Kidney epithelial cell (primary cell): Measurements from ENCODE around the gene ADD1. TPM values are rescaled to one million over a fixed set of nuclear protein-coding genes. Genes with fewer than 3 reads are reported as not detected.
"Not testable (repeated sequence)": the region's sequence is repeated elsewhere in the genome, so short reads cannot be mapped to it uniquely, and the experiment has no call there.

Experiments
- DNase-seq: peaks from one replicate; pipeline ENCODE4 v3.0.0-alpha.2; 2010; ENCODE audit warnings: low read depth
- H3K27me3 ChIP-seq: 2 replicates; pipeline ENCODE4 v1.6.0; 2011; ENCODE audit warnings: low read length; ENCODE audit not compliant: control insufficient read depth, insufficient read depth
- H3K36me3 ChIP-seq: 2 replicates; pipeline ENCODE4 v1.5.1; 2011; ENCODE audit warnings: low read length; ENCODE audit not compliant: control insufficient read depth, insufficient read depth
- H3K4me3 ChIP-seq: 2 replicates; pipeline ENCODE4 v1.5.1; 2011; ENCODE audit warnings: low read depth, mild to moderate bottlenecking, control low read depth, low read length
- CTCF ChIP-seq: IDR thresholded peaks from 2 replicates; pipeline ENCODE4 v1.5.1; 2011; ENCODE audit warnings: mild to moderate bottlenecking, moderate library complexity, low read length, control low read depth, inconsistent platforms; ENCODE audit not compliant: insufficient read depth, poor library complexity, severe bottlenecking
- total RNA-seq: library from RNA; depleted of rRNA; stranded (reverse); fragments of >200 nt; gene quantifications from 2 replicates; pipeline ENCODE4 v1.2.3, GENCODE V29; 2015

Gene ADD1
- total RNA-seq, 1 donor from 2014 or later, result 132 TPM

- H3K36me3 ChIP-seq, result peaks cover 15% of the 10 kb centered on the region
- no peak for TF ChIP-seq CTCF
- H3K27me3 ChIP-seq, result no peaks in the 10 kb centered on the region
- no peak overlapping the region for H3K4me3 ChIP-seq
- DNase-seq, result no peak
Measured at GRCh38 chr4:2937146-2937857, 93.7 kb downstream of the ADD1 start.

GRCh38 chr4:2937986-2938385 is 94.3 kb downstream of the ADD1 start:
- Histone ChIP-seq H3K36me3 (peaks cover 14% of the 10 kb centered on the region), H3K27me3 (no peaks in the 10 kb centered on the region), H3K4me3 (no peak overlapping the region)
- no peak for DNase-seq
- TF ChIP-seq CTCF, result no peak

- not testable (repeated sequence) for DNase-seq, H3K27me3 ChIP-seq, H3K4me3 ChIP-seq
- H3K36me3 ChIP-seq, result peaks cover 14% of the 10 kb centered on the region
Measured at GRCh38 chr4:2938411-2938810, 94.8 kb downstream of the ADD1 start.

GRCh38 chr4:2938906-2939305 is 95.3 kb downstream of the ADD1 start:
- Histone ChIP-seq H3K27me3 (no peaks in the 10 kb centered on the region), H3K4me3 (no peak overlapping the region), H3K36me3 (peaks cover 14% of the 10 kb centered on the region)
- TF ChIP-seq CTCF, result no peak
- DNase-seq, result no peak

GRCh38 chr4:2939383-2940243 is 96.0 kb downstream of the ADD1 start:
- no peak for TF ChIP-seq CTCF
- H3K4me3 ChIP-seq, result no peak overlapping the region
- H3K36me3 ChIP-seq, result peaks cover 14% of the 10 kb centered on the region
- no peaks in the 10 kb centered on the region for H3K27me3 ChIP-seq
- no peak for DNase-seq

GRCh38 chr4:2940267-2941137 is 96.9 kb downstream of the ADD1 start:
- TF ChIP-seq CTCF, result no peak
- DNase-seq, result no peak
- H3K36me3 ChIP-seq, result peaks cover 14% of the 10 kb centered on the region
- H3K27me3 ChIP-seq, result no peaks in the 10 kb centered on the region
- no peak overlapping the region for H3K4me3 ChIP-seq
